GM21515 (cell line): Measurements from ENCODE around the gene TMEM272.

Experiments
- ATAC-seq: cut with Tn5 transposase; IDR thresholded peaks from one replicate; pipeline ENCODE4 v1.9.1; 2021; ENCODE audit not compliant: unreplicated experiment

The TMEM272 gene

DNA sequence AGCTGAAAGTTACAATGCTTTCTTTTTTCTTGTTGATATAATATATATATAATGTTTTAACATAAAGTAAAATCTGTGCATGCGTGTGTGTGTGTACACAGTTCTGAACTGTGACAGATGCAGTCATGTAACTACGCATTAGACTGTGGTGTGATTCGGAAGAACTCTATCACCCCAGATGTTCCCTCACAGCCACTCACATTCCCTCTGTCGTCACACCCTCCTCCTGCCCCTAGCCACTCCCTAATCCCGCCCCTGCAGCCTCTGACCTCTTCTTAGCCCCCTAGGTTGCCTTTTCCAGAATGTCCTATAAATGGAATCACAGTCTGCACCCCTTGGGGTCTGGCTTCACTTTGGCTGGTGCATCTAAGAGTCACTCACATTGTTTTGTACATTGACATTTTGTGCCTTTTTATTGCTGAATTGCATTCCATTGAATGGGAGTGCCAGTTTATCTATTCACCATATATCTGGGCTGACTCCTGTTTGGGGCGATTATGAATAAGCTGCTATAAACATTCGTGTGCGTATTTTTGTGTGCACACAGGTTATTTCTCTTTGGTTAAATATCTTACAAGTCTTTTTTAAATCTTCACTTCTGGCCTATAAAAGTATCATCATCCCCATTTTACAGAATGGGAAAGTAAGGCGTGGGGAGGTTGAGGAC is 61.4 kb downstream of the TMEM272 start:
- ATAC-seq: no peak

DNA sequence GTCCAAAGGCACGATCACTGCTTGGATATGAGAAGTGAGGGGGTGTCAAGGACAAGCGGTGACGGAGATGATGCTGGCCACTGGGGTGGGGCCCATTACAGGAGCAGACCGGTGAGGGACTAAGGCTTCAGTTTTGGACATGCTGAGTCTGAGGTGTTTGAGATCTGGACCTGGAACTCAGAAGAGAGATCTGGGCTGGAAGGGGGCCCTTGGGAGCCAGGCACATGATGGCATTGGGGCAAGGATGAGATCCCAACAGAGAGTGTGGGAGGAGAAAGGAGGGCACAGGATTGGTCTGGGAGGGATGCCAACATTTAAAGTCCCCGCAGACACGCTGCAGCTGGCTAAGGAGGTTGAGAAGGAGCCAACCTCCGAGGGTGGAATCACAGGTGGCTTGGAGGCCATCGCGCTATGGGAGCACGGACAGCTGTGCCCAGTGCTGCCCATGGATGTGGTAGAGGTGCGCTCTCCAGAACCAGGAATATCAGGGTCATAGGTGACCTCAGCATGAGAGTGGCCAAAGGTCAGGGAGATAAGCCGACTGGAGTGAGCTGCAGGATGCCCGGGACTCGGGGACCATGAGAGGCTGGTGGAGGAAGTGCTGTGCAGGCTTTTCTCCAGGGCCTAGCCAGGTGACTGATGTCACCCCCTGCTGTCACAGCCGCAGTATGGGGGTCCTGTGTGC is 62.8 kb downstream of the TMEM272 start:
- no peak for ATAC-seq

DNA sequence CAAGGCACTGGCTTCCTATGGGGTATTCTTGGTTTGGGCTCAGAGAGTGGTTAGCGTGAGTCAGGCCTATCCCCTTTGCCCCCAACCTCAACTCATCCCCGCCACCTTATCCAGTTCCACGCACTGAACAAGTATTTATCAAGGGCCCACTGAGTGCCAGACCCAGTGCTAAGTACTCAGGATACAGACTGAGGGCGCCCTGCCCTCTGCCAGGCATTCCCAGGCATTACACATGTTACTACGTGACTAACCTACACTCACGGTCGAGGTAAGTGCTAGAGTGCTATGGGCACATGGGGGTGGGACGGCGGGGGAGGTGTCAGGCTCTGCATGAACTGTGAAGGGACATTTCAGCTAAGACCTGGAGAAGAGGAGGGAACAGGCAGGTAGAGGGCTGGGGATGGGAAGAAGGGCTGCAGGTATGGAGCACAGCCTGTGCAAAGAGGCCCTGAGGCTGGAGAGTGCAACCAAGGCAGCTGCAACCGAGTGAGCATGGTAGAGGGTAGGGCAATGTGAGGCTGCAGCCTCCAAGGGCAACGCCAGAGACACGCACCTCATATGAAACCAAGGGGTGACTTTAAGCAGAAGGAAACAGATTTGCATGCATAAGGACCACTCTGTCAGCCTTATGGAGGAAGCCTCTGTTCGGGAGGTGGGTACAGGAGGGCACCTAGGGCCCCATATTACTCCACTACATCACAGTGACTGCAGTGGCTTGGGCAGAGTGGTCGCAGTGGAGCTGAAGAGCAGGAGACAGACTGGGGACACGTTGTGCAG is 63.5 kb downstream of the TMEM272 start:
- no peak for ATAC-seq

DNA sequence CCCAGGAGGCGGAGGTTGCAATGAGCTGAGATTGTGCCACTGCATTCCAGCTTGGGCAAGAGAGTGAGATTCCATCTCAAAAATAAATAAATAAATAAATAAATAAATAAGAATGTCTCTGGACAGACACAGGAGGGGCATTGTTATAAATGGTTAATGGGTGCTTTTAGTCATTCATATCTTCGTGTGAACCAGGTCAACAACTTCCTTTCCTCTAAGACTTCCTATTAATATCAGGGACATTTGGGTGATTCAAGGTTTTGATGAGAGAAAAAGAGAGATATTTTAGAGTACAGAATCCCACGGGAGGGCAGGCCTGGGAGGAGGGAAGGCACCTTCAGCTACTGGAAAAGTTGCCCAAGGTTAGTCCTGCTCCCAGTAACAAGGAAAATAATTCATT is 64.9 kb downstream of the TMEM272 start:
- no peak for ATAC-seq

DNA sequence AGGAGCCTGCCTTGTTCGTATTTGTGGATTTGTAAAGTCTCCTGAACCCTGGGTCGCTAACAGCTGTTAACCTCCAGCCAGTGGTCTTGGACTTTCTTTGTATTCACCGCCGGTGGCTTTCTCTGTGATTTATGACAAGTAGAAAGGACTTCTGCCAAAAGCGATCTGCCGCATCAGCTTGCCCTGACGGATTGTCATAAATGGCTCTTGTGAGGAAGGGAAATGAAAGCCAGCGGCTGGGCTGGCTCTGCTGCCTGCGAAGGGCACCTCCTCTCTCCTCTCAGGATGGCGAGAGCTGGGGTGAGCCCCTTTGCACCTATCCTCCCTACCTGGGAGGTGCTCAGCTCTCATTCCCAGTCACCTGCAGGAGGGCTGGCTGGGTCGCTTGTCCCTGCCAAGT is 66.6 kb downstream of the TMEM272 start:
- ATAC-seq: no peak

DNA sequence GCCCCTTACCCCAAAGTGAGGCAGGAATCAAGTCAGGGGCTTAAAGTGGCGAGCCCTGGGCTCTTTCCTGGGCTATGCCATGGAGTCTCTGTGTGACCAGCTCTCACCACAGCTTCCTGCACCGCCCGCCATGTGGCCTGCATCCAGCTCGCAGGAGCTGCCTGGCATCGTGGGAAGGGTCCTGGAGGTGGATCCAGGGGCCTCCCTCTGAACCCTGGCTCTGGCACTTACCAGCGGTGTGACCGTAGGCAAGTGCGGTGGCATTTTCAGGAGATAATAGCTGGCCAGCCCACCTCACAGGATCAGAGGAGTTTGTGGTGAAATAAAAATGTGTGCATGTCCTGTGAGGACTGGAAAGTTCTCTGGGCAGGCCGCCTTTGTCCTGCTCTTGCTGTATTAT is 67.1 kb downstream of the TMEM272 start:
- no peak for ATAC-seq

DNA sequence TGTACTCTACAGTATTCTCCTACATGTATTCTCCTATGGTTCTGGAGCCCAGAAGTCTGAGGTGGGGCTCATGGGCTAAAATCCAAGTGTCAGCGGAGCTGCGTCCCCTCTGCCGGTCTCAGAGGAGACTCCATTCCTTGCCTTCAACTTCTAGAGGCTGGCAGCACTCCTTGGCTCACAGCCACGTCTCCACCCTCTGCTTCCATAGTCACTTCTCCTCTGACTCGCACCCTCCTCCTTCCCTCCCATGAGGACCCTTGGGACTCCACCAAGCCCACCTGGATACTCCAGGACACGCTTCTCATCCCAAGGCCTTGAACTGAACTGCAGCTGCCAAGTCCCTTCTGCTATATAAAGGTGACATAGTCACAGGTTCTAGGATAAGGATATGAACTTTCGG is 68.8 kb downstream of the TMEM272 start:
- no peak for ATAC-seq

DNA sequence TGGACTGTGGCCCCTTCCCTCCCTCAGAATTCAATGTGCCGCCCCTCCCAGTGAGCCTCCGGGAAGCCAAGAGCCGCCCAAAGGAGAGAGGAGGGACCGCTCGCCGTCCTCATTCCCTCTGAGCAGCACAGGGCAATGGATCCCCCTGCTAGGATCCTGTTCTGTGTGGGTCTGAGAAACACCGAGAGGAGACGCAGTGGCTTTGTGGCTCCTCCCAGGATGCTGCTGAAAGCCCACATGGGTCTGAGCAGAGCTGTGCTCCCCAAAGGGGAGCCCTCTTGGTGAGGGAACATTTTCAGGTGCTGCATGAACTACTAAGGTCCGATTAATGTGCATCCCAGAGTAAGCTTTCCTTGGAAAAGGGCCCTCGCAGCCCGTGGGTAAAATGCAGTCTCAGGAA is 71.5 kb downstream of the TMEM272 start:
- ATAC-seq: no peak

DNA sequence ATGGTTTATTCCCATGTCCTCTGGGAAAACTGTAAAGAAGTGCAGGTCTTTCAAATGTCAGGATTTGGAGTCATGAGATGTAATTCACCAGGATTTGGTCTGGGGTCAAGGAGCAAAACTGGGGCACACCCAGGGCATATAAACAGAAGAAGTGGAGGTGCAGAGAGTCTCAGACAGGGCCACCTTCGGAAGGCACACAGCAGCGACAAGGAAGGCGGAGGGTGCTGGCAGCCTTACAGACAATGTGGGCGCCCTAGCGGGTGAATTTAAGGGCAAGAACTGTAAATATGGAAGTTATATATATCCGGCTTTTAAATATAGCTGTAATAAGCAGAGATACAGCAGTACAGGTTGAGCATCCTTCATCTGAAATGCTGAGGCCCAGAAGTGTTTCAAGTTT is 72.2 kb downstream of the TMEM272 start:
- no peak for ATAC-seq

DNA sequence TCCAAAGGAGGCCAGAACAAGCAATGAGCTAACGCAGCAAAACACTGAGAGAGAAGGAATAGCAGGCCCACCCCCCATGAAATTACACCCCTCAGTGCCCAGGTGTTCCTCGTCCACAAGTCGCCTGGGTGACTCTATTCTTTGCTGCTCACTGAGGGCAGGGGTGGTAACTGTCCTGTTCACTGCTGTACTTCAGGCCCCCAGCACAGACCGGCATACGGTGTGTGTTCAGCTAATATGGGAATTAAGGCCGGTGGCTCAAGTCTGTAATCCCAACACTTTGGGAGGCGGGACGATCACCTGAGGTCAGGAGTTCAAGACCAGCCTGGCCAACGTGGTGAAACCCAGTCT is 72.9 kb downstream of the TMEM272 start:
- ATAC-seq: no peak

DNA sequence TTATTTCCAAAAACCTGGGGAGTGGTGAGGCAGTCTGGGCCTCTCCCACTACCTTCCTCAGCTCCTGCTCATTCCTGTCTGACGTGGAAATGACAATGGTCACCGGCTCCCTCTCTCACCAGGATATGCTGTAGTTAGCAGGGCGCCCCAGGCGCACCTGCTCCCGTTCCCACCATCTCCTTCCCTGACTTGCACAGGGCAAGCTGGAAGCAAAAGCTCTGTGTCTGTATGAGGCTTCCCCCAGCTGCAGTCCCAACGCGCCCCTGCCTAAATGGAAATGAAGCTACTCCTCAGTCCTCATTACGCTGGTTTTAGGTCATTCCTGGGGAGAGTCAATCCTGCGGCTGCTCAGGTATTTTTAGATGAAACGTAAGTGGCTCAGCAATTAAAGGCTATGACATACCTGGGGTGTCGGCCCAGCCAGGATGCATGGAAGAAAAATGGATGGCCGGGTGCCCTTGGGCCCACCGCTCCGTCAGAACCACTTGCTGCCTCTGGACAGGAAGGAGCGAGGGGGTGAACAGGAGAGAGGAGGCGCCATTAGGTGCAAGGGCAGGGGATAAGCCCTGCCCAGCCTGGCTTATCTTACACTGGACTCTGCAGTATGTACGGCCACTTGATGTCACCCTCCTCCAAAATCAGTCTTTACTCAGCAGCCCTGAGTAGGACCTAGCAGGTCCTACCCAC is 73.4 kb downstream of the TMEM272 start:
- ATAC-seq: no peak

DNA sequence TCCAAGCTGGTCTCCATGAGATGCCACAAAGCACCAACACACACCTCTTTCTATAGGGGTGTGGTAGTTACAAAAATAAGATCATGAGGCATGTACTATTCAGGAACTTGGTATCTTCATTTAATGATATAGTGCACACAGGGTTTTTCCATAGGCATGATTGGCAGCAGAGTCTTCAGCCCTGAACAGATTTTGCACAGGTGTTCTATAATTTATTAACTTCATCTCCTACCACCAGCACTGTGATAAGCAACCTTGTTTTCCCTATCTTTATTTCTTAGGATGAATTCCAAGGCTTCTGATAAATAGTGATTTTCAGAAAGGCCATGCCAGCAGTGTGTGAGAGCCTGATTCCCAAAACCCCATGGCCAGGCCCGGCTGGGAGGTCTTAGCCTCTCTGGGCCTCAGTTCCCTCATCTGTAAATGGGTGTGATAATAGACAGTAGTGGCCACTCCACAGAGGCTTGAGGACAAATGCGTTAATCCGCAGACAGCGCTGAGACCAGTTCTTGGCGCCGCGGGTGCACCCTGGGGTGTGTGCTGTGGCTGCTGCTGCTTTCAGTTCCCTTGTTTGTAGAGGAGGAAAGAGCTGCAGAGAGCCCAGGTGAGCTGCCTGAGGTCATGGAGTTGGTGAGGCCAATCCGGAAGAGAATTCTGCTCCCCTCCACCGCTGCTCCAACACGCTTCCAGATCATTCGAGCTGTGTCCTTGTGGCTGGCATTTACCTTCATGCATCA is 74.1 kb downstream of the TMEM272 start:
- ATAC-seq: no peak

DNA sequence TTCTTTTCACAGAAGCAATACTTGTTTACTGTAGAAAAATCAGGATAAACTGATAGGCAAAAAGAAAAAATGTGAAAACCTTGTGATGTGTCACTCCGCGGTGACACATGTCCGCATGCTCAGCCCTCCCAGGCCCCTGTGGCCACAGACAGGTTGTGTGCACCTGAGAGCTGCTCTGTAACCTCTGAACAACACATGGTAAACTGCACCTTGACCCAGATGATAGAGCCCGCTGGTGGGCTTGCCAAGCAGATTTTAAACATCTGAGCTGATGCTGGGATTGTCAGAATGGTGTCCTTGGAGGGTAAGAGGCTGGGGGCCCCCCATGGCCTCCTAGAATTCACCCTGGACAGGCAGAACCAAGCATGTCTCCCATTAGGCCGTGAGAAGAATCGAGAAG is 74.8 kb downstream of the TMEM272 start:
- no peak for ATAC-seq

DNA sequence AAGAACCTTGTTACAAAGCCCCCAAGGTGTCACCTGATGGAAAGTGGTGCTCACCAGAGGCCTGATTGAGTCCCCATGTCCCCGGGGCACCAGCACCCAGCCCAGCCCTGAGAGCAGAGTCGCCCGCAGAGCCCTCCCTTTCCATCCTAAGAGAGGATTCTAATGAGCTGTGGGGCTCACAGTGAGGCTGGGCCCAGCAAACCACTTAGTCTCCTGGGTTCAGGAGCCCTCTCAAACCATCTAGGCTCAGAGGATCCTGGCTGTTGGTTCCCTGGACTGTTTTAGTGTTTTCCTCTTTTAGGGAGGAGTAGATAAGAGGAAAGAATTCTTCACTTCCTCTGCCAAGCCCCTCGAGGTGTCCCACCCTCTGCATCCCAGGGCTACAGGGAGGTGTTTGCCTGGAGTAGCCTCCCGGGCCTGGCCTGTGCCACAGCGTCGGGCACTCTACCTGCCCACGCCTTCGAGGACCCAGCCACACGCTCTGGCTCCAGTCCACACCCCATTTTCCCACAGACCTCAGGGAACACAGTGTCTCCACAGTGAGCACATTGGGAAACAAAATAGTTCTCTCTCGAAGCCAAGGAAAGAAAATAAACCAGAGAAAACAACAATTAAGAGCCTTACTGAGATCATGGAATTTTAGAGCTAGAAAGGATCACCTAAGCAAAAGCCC is 75.4 kb downstream of the TMEM272 start:
- ATAC-seq: no peak

DNA sequence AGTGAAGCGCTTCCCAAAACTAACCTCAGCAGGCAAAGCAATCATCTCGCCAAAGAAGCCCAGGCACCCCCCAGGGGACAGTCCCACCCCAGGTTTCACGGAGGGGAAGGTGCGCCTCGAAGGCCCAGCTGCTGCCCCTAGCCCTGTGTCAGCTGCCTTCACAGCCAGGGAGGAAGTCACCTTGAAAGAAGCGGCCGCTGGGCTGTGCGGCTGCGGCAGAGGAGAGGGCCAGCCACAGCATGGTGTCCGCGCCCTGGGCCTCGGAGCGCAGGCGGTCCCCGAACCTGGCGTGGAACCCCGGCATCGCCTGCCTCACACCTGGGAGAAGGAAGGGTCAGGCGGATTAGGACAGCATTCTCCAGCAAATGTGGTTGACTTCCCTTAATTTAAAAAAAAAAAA is 76.0 kb downstream of the TMEM272 start:
- no peak for ATAC-seq

DNA sequence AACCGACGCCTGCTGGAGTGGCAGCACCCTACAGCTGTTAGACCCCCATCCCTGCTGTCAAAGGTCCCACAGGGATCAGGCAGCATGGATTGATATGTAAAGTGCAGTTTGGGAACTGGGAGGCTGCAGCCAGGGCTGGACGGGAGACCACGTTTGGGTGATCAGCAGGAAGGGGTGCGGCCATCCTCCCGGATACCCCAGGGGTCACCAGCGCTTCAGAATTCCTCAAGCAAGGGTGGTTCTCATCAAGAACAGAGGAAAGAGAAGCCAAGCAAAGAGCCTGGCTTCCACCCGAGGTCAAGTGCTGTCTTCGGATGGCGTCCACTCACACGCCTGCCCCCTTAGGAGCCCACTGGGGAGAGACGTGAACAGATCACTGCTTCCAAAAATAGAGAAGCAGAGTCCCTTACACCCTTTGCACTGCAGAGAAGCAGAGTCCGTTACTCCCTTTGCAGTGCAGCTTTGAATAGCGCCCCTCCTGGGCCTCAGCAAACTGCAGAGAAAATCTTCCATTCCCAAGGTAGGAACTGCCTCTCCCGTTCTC is 76.5 kb downstream of the TMEM272 start:
- ATAC-seq: no peak

DNA sequence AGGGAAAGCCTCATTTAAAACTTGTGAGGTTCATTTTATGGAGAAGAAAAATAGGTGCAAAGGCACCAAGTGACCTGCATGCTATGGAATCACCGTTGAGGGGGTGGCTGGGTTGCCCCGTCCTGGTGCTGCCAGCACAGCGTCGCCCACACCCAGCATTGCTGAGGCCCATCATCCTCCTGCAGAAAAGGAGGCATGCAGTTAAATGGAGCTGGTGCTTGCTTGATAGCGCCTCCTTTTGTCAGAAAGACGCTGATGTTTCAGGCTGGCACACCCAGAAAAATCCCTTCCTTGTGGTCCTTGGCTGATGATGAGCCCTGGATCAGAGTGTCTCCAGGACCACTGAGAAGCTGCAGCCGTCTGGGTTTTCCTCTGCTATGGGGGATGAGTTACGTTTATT is 77.9 kb downstream of the TMEM272 start:
- no peak for ATAC-seq

DNA sequence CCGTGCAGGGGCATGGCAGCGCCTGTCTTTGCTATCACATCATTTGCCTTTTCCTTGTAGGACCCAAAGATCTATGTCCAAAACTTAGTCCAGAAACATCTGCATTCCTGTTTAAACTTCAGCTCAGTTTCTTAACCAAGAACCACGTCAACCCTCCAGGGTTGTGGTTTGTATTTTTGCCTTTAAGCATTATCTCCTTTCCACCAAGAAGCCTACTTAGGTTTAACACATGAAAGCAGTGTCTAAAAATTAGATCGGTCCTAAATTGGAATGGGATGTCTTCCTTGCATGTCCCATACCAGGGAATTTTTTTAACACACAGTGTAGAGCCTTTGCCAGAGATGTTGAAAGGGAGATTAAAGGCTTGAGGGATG is 79.8 kb downstream of the TMEM272 start:
- ATAC-seq: no peak

DNA sequence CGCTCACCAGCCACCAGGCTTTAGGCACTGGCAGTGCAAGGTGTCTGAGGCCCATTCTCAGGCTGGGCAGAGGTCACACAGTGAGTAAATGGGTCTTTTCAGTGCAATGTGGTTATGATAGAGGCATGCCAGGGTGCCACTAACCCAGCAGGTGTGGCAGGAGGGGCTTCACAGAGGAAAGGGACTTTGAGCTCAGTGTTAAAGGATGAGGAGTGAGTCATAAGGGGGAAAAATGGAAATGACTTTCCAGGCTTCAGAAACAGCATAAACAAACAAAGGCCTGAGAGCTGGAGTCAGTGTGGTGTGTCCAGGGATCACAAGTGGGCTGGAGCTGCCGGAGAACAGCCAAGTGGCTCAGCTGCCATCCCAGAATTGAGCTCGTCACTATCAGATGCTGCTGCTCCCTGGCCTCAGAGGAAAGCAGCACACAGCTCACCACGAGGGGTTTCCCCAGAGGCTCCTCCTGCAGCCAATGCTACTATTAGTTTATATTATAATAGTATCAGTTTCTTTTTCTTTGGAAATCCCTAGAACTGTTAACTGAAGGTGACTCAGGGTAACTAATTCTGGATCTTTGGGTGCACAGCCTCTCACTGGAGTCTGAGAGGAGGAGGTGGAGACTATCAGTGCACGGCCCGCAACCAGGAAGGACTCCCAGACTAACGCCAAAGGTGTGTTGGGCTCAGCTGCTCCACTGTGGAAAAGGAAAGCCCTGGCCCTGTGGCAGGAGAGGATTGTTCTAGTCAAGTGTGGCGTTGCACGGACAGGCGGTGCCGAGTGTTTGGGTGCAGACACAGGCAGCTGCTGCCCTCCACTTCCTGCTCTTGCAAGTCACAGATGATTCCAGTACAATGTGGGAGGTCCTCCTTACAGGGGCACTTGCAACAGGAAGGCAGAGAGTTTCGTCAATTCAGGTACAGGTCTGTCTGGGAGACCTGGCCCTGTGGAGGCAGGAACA is 80.5 kb downstream of the TMEM272 start:
- peak; percentile 87 for ATAC-seq
